Gastroesophageal sphincter (tissue), 4 donors: Measurements from ENCODE around the gene SLC7A14. TPM values are rescaled to one million over a fixed set of nuclear protein-coding genes. Genes with fewer than 3 reads are reported as not detected.

Experiments used
- ATAC-seq: fragments of 150-250 bp; one replicate; pipeline ENCODE4 v1.9.1; 2016; ENCODE audit warnings: mild to moderate bottlenecking, moderate library complexity
- H3K27ac ChIP-seq, 4 donors: fragments of 200-600 bp; sonication (generic) in 3 of 4; 1 replicate in 3 of 4; 2 replicates in 1 of 4; pipeline ENCODE4 v1.5.1; 2016 to 2019
- H3K27me3 ChIP-seq: fragments of 200-600 bp; sonication (generic); one replicate; pipeline ENCODE4 v1.5.1; 2019
- H3K36me3 ChIP-seq, 2 donors: fragments of 200-600 bp; sonication (generic); one replicate each; pipeline ENCODE4 v1.5.1; 2019; ENCODE audit warnings: control low read depth in 1 of 2
- H3K4me1 ChIP-seq, 3 donors: fragments of 200-600 bp; sonication (generic); 1 replicate in 2 of 3; 2 replicates in 1 of 3; pipeline ENCODE4 v1.5.1; 2016 to 2019; ENCODE audit warnings: control low read depth in 2 of 3
- H3K4me3 ChIP-seq, 2 donors: fragments of 200-600 bp; sonication (generic); one replicate each; pipeline ENCODE4 v1.5.1; 2019; ENCODE audit warnings: mild to moderate bottlenecking in 1 of 2, moderate library complexity in 1 of 2
- H3K9me3 ChIP-seq, 3 donors: fragments of 200-600 bp; sonication (generic); one replicate each; pipeline ENCODE4 v1.5.1; 2017 to 2019; ENCODE audit warnings: control low read depth in 2 of 3
- EP300 ChIP-seq: sonication (generic); formaldehyde crosslinking; IDR thresholded peaks from one replicate; pipeline ENCODE4 v1.6.1; 2017; ENCODE audit warnings: antibody characterized with exemption, mild to moderate bottlenecking
- POLR2A ChIP-seq, 2 donors: fragments of 450-650 bp; IDR thresholded peaks; one replicate each; pipeline ENCODE4 v1.6.1; 2017; ENCODE audit warnings: antibody characterized with exemption in 2 of 2, mild to moderate bottlenecking in 2 of 2, moderate library complexity in 1 of 2
- POLR2AphosphoS5 ChIP-seq: sonication (generic); formaldehyde crosslinking; IDR thresholded peaks from one replicate; pipeline ENCODE4 v1.6.1; 2017; ENCODE audit warnings: antibody characterized with exemption
- WGBS, 2 donors: methylation state at CpG; one replicate each; pipeline ENCODE4 v1.1.5; 2018; ENCODE audit warnings: low coverage in 1 of 2; 5-methylcytosine and 5-hydroxymethylcytosine counted together
- total RNA-seq, 4 donors: library from RNA; depleted of rRNA; stranded (reverse); fragments of >200 nt; gene quantifications; one replicate each; pipeline ENCODE4 v1.1.0, GENCODE V29; 2016
- TF ChIP-seq, protein P1 (sequence below), 4 experiments: fragments of 200-600 bp in 2 of 4; fragments of 450-650 bp in 2 of 4; sonication (generic) in 1 of 4; IDR thresholded peaks; one replicate each; pipeline ENCODE4 v1.5.1; 2017 to 2019; ENCODE audit warnings: antibody characterized with exemption in 4 of 4, mild to moderate bottlenecking in 2 of 4, moderate library complexity in 2 of 4

Gene SLC7A14
- total RNA-seq, 4 donors from 2014 or later = under 0.01 to 0.99 (median 0.43) TPM

DNA sequence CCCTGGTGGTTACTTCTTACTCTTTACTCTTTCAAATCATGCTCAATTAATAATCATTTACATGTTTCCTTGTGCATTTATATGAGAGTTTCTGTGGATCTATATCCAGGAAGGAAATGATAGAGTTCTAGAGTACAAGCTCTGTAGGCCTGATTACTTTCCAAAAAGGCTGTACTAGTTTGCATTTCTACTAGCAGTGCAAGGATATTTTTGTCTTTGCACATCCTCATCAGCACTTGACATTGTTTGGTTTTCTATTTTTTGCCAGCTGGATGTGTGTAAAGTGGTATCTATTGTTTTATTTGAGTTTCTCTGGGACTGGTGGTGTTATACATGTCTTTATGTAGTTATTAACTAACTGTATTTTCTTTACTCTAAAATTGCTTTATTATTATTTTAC, 19.6 kb upstream of the SLC7A14 start:
- H3K27me3 ChIP-seq = peaks cover 7% of the 10 kb centered on the region
- ATAC-seq = no peak
- TF ChIP-seq POLR2AphosphoS5 = no peak
- TF ChIP-seq, protein P1, sequence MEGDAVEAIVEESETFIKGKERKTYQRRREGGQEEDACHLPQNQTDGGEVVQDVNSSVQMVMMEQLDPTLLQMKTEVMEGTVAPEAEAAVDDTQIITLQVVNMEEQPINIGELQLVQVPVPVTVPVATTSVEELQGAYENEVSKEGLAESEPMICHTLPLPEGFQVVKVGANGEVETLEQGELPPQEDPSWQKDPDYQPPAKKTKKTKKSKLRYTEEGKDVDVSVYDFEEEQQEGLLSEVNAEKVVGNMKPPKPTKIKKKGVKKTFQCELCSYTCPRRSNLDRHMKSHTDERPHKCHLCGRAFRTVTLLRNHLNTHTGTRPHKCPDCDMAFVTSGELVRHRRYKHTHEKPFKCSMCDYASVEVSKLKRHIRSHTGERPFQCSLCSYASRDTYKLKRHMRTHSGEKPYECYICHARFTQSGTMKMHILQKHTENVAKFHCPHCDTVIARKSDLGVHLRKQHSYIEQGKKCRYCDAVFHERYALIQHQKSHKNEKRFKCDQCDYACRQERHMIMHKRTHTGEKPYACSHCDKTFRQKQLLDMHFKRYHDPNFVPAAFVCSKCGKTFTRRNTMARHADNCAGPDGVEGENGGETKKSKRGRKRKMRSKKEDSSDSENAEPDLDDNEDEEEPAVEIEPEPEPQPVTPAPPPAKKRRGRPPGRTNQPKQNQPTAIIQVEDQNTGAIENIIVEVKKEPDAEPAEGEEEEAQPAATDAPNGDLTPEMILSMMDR (IDR thresholded peaks at IDR 0.05) = no peak
- TF ChIP-seq POLR2A (IDR thresholded peaks at IDR 0.05) = no peak
- TF ChIP-seq EP300 = no peak
- no peak overlapping the region for H3K4me3 ChIP-seq
- no peaks in the 10 kb centered on the region for H3K36me3 ChIP-seq
- H3K27ac ChIP-seq = no peak overlapping the region
- H3K9me3 ChIP-seq = no peaks in the 10 kb centered on the region
- H3K4me1 ChIP-seq = no peaks in the 10 kb centered on the region

DNA sequence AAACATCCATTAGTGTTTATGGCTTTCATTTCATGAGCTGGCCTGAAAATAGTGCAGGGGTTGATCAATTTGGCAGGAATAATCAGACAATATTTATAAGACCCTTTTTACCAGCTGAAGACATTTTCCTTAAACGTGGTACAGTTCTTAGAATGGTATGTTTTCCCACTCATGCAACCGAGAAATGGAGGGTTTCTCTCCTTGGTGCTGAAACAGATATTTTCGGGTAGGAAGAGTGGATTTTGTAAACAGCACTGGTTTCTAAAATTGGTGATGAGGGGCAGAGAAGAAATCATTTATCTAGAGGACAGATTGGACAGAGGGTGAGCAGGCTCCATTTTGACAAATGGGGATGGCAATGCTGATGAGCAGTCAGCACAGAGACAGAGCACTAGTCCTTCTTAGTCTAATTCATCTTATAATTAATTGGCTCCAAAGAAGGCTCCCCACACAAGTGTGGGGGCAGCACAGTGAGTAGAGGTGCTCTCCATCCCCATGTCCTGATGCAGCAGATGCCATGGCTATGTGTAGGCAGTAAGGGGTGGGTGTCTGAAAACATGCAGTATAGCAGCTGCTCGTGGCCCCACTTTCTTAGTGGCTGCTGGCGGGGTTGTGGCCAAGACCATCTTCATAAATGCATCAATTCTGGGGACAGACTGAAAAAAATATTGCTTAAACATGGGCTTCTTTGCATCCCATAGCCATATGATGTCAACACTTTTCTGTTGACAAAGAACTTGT, 18.1 kb upstream of the SLC7A14 start:
- Histone ChIP-seq H3K27me3 (peaks cover 7% of the 10 kb centered on the region), H3K4me3 (no peak overlapping the region), H3K36me3 (no peaks in the 10 kb centered on the region), H3K9me3 (no peaks in the 10 kb centered on the region), H3K4me1 (no peaks in the 10 kb centered on the region), H3K27ac (no peak overlapping the region)
- ATAC-seq = no peak
- 36 to 46% methylated on average over 4 to 5 of the region's 5 CpGs for WGBS, 2 donors
- TF ChIP-seq, protein P1 (IDR thresholded peaks at IDR 0.05) = no peak
- TF ChIP-seq POLR2AphosphoS5 = no peak
- no peak for TF ChIP-seq EP300
- no peak for TF ChIP-seq POLR2A (IDR thresholded peaks at IDR 0.05)

DNA sequence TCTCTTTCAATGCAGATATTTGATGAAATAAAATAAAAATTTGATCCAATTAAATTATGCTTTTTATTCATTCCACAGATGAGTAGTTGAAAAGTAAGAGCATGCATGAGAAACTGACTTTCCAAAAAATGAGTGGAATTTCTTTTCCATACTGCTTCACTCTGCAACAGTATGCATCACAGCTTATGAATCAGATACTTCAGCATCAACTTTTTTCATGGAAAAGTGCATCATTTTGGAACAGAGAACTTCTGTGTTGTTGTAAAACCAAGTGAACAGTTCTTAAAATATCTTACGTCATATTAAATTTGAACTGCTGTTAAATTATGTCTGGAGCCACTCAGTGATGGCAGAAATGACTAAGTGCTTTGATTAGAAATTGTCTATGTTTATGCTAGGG, 16.7 kb upstream of the SLC7A14 start:
- Histone ChIP-seq H3K4me1 (no peaks in the 10 kb centered on the region), H3K9me3 (no peaks in the 10 kb centered on the region), H3K27ac (no peak overlapping the region), H3K36me3 (no peaks in the 10 kb centered on the region), H3K4me3 (no peak overlapping the region), H3K27me3 (peaks cover 7% of the 10 kb centered on the region)
- no peak for ATAC-seq
- no peak for TF ChIP-seq POLR2AphosphoS5
- no peak for TF ChIP-seq EP300
- TF ChIP-seq, protein P1 (IDR thresholded peaks at IDR 0.05) = no peak
- no peak for TF ChIP-seq POLR2A (IDR thresholded peaks at IDR 0.05)
- WGBS, 2 donors = 70 to 100% methylated on average over 1 of the region's 1 CpG

DNA sequence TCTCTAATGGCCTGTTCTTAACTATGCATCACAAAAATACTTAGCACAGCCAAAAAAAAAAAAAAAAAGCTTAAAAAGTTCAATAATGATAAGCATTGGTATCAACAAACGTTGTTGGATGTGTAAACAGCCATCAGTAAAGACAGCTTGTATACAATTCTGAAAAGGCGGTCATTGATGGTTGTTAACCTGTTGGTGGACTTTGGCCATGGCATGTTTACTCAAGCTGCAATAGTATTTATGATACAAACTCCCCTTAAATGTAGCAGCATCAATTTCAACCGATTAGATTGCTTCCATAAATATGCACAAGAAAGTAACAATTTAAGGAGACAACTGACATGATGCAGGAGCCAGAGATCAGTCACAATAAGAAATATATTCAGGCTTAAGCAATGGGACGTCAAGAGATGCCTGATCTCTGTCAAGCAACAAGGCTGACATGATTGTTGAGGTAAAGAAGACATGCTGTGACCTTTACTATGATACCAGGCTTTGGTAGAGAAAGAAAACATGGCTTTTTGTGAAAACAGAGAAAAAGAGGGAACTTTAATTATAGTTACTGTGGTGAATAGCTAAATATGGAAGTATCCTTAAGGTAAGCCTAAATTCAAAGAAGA, 14.2 kb upstream of the SLC7A14 start:
- Histone ChIP-seq H3K4me3 (no peak overlapping the region), H3K27me3 (peaks cover 7% of the 10 kb centered on the region), H3K4me1 (no peaks in the 10 kb centered on the region), H3K36me3 (no peaks in the 10 kb centered on the region), H3K27ac (no peak overlapping the region), H3K9me3 (no peaks in the 10 kb centered on the region)
- ATAC-seq = no peak
- 20 to 38% methylated on average over 4 of the region's 4 CpGs for WGBS, 2 donors
- TF ChIP-seq, protein P1 (IDR thresholded peaks at IDR 0.05) = no peak
- no peak for TF ChIP-seq POLR2AphosphoS5
- no peak for TF ChIP-seq EP300

DNA sequence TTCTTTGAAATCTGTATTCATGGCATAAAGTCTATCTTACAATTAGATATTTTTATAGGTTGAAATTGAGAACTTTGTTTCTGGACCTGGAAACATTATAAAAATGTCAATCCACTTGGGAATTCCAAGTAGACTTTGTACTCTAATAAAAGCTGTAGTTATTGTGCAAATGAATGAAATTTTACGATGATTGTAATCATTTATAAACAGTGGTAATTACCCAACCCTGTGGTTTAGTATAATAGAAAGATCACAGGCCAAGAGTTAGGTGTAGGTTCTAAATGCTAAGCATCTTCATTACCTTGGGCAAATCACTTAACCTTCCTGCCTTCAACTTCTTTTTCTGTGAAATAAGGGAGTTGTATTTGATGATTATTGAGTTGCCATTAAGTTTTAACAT, 13.2 kb upstream of the SLC7A14 start:
- WGBS, 2 donors = 58 to 86% methylated on average over 1 of the region's 1 CpG
- TF ChIP-seq, protein P1 (IDR thresholded peaks at IDR 0.05) = no peak
- TF ChIP-seq EP300 = no peak
- no peak for ATAC-seq
- Histone ChIP-seq H3K36me3 (no peaks in the 10 kb centered on the region), H3K27ac (no peak overlapping the region), H3K4me1 (no peaks in the 10 kb centered on the region), H3K4me3 (no peak overlapping the region), H3K9me3 (no peaks in the 10 kb centered on the region), H3K27me3 (peaks cover 7% of the 10 kb centered on the region)
